HG02840 (cell line): Measurements from ENCODE around the gene LUC7L3.
"Not testable (repeated sequence)": the region's sequence is repeated elsewhere in the genome, so short reads cannot be mapped to it uniquely, and the experiment has no call there.

Experiments
- ATAC-seq: cut with Tn5 transposase; IDR thresholded peaks from one replicate; pipeline ENCODE4 v1.9.1; 2021; ENCODE audit warnings: mild to moderate bottlenecking, moderate library complexity, moderate number of reproducible peaks; ENCODE audit not compliant: unreplicated experiment, low FRiP score

LUC7L3 gene

DNA sequence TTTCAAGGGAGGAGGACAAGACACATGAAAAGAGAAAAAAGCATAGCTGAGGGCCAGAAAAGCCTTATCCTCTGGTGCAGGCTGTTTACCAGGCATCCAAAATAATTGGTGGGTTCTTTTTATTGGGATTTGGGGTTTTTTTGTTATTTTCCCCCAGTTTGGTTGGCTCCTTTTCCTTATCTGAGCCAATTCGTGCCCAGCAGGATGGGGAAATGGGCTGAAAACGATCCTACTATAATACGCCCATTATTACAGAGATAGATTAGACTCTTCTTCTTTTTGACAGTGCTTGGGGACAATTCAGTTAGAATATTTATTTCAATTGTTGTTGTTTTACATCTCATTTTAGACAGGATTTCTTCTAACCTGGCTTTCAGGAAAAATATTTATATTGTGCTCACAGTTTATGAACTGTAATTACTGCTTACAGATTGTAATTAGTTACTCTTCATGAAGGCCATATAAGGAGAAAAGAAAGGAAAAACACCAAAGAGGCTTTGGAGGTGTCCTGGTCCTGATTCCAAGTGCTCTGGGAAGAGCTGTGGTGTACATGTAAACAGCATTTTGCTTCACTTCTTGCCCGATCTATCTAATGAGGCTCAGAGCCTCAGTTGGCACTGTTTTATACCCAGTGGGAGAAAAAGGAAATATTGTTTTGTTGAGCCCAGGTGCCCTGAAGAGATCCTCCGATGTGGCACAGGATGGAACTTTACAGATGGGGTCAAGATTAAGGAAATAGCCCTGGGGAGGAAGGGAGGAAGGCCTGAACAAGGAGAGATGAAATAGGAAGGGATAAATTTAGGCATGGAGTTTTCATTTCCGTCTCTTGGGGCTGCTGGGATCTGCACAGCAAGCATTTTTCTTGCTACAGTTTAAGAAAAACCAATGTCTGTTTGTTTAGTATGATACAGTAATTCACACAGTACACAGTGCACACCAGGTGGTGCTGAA, 11.1 kb upstream of the LUC7L3 start:
- no peak for ATAC-seq

DNA sequence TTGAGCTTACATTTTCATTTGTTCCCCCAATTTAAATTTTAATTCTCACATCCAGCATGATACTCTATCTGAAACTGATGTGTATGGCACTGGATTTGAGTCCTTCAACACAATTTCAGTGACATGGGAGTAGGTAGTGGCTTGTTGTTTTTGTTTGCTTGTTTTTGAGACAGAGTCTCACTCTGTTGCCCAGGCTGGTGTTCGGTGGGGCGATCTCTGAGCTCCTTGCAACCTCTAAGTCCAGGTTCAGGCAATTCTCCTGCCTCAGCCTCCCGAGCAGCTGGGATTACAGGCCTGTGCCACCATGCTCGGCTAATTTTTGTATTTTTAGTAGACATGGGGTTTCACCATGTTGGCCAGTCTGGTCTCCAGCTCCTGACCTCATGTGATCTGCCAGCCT, 10.3 kb upstream of the LUC7L3 start:
- not testable (repeated sequence) for ATAC-seq

DNA sequence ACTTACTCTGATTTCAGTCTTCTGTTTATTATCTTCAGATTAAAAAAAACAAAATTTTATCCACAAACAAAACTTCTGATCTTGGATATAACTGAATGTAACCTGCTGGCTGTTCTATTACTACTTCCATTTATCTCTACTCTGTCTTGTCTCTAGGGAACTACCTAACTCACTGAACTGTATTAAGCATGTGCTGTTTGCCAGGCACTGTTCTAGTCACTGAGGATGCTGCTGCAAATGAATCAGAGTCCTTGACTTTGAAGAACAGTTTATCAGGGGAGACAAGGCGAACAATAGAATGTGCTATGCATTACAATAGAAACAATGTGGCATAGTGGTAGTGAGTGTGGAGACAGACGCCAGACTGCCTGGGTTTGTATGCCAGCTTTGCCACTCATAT, 9.4 kb upstream of the LUC7L3 start:
- ATAC-seq = no peak

DNA sequence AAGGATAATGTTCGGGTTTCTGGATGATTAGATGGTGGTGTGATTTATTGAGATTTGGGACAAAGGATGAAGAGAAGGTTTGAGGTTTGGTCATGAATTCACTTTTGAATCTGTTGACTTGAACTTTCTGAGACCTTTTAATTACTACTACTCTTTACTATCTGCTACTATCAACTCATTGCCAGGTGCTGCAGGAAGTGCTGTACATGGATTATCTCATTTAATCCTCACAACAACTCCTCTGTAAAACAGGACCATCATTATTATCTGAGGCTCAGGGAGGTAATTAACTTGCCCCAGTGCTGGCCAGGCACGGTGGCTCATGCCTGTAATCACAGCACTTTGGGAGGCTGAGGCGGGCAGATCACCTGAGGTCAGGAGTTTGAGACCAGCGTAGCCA, 8.8 kb upstream of the LUC7L3 start:
- no peak for ATAC-seq

DNA sequence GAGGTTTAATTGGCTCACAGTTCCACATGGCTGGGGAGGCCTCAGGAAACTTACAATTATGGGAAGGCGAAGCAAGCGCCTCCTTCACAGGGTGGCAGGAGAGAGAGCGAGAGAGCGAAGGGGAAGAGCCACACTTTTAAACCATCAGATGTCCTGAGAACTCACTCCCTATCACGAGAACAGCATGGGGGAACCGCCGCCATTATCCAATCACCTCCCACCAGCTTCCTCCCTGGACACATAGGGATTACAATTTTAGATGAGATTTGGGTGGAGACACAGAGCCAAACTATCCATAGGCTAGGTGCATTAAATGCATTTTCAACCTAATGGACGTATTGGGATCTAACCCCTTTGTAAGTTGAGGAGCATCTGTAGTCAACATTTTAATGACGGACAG, 6.8 kb upstream of the LUC7L3 start:
- ATAC-seq = no peak

- ATAC-seq = no peak
Observed at GRCh38 chr17:50715471-50715870, 3.9 kb upstream of the LUC7L3 start.

DNA sequence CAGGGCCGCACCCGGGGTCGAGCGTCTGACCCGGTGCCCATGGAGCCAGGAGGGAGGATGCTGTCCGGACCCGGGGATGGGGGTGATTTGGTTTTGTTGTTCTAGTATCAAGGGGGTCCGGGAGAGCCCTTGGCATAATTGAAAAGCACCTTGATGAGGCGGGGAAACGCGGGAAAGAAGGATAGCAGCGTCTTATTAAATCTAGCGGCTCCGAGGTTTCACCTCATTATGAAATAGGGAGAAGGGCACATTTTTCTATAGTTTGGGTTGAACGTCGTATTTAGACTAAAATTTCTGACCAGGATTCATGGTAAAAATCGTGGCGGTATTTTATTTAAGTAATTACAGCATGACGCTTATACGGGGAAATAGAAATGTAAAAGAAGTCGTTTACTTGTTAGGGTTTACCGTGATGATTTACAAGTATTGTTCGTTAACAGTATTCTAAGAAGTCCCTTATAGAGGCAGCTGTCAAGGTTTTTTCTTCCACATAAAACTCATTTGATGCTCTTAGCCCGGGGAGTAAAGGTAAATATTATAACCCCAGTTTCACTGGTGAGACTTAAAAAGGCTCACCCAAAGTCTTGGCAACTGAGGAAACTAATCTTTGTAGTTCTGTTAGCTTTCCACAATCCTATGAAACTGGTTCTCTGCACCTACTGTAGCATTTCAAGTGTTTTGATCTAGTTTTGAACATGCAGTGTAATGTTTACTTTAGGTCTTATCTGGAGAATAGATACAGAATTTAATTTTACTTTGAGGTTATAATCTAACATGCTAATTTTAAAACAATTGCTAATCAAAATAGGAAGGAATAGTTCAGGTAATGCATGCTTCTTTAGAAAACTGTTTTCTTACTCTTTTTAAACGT, 756 bp downstream of the LUC7L3 start:
- no peak for ATAC-seq

GRCh38 chr17:50721194-50722010, 2.0 kb downstream of the LUC7L3 start:
- ATAC-seq = no peak

DNA sequence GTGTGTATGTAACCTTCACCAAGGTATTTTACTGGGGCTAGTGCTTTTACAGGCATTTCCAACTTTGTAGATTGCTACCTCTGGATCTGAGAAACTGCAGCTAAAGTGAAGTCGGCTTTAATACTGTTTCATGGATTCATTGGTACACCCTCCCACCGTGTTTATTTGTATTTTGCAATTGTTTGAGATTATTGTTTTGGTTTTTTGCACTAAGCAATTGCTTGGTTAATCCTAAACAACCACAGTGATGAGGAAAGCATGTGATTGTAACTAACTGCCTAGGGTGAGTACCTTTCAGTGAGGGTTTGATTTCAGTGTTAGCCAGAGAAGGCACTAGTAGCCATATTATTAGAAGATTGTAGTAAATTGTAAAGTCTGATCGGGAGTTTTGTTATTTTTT, 3.3 kb downstream of the LUC7L3 start:
- no peak for ATAC-seq

DNA sequence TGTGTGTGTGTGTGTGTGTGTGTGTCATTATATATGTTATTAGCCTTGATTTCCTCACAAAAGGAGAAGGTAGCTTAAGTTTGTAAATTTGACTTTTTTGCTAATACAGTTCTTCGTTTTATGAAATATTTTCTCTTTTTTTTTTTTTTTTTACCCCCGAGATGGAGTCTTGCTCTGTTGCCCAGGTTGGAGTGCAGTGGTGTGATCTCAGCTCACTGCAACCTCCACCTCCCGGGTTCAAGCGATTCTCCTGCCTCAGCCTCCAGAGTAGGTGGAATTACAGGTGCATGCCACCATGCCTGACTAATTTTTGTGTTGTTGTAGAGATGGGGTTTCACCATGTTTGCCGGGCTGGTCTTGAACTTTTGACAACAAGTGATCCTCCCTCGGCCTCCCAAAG, 5.2 kb downstream of the LUC7L3 start:
- not testable (repeated sequence) for ATAC-seq

GRCh38 chr17:50725769-50726655, 6.6 kb downstream of the LUC7L3 start:
- ATAC-seq = no peak

DNA sequence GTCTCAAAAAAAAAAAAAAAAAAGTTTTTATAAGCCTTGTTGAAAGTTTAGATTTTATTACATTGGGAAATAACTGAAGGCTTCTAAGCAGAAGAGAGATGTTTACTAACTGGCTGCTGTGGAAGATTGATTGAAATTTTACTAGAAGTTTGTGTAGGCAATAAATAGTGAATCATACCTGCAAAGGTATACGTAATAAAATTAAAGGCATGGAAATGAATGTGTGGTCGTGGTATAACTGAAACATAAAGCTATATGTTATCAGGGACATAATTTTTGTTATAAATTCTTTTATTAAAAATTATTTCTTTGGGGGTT, 8.7 kb downstream of the LUC7L3 start:
- no peak for ATAC-seq

DNA sequence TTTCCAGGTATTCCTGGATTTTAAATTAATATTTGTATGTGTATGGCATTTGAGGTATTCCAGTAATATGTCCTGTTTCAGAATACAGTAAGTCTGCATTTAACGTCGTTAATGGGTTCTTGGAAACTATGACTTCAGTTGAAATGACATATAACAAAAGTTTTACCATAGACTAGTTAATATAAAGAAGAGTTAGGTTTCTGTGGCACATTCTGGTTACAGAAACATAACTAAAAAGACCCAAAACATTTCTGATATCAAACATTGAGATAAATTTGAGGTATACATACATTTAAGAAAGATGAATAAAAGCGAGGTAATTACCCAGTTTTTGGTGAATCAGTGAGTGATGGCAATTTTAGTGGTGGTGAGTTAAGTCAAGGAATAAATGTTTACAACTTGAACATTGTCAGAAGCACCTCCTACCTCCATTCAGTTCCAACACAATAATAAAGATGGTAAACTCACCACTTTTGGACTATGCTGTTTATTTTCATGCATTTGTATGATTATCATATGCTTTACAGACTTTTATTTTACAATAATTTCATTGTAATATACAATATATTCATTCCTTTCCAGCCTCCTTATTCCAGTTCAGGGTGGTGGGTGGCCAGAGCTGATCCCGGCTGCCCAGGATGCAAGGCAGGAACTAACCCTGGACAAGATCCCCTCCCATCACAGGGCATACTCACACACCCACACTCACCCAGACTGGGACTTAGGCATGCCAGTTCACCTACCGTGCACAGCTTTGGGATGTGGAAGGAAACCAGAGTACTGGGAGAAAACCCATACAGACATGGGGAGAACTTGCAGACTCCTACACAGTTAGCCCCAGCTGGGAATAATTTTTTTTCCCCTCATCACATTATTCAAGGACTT, 9.7 kb downstream of the LUC7L3 start:
- no peak for ATAC-seq

GRCh38 chr17:50731575-50732460, 12.4 kb downstream of the LUC7L3 start:
- ATAC-seq = no peak

DNA sequence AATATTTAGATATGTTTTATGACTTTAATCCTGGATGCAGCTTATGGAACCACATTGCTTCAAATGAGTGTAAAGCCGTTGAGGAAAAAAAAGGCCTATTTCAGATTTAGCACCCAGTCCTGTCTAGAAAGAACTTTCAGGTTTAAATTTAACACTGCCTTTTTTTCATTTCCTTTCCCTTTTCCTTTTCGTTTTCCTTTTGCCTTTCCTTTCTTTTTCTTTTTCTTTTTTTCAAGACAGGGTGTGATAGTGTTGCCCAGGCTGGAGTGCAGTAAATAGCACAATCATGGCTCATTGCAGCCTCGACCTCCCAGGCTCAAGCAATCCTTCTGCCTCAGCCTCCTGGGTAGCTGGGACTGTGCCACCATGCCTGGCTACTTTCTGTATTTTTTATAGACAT, 15.9 kb downstream of the LUC7L3 start:
- no peak for ATAC-seq

GRCh38 chr17:50737118-50737698, 17.8 kb downstream of the LUC7L3 start:
- no peak for ATAC-seq

GRCh38 chr17:50739098-50739497, 19.7 kb downstream of the LUC7L3 start:
- ATAC-seq = no peak
